ENCODE data around the gene SERPINA5.

SERPINA5 gene, protein sequence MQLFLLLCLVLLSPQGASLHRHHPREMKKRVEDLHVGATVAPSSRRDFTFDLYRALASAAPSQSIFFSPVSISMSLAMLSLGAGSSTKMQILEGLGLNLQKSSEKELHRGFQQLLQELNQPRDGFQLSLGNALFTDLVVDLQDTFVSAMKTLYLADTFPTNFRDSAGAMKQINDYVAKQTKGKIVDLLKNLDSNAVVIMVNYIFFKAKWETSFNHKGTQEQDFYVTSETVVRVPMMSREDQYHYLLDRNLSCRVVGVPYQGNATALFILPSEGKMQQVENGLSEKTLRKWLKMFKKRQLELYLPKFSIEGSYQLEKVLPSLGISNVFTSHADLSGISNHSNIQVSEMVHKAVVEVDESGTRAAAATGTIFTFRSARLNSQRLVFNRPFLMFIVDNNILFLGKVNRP

DNA sequence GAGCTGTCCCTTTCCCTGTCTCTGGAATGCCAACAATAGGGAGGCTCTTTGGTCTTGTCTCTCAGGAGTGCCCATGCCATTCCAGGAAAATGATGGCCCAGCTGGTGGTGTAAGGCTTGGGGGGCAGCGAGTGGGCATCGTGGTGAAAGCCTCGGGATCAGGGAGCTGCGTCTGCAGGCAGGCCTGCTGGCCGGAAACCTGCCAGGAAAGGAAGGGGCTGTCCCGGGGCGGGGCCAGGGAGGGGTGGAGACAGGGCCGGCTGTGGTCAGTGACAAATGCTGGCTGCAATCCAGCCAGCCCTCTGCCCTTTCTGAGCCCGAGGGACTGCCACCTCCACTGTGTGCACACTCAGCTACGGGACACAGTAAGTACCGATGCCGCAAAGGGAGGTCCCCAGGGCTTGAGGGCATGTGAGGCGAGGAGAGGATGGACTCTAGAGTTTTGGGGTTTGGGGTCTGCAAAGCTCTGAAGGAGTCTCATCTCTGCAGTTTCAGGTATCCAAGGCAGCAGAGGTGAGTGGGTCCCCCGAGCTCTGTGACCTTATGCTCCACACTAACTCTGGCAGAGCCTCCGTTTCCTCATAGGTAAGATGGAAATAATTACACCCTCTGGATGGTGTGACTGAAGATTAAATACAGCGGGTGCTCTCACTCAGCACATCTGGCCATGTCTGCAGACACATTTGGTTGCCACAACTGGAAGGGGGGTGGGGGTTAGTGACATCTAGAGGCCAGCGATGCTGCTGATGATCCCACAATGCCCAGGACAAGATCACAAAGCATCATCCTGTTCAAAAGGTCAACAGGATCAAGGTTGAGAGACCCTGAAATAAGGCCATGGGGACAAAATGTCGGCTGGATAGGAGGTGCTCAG lies at the start of gene SERPINA5:
Gene SERPINA5, plus strand, starts transcription at position 300 of the 873 bp plus-strand sequence. CDS start 5,937 bp downstream, outside the sequence.
- Histone ChIP-seq H3K27ac (no peak within 1 kb of the TSS), H3K4me1 (ENCODE audit: control insufficient read depth in 1 of 2, insufficient read depth in 1 of 2, low read depth in 1 of 2, low read length in 1 of 2) (no peaks in the 10 kb centered on the region)

DNA sequence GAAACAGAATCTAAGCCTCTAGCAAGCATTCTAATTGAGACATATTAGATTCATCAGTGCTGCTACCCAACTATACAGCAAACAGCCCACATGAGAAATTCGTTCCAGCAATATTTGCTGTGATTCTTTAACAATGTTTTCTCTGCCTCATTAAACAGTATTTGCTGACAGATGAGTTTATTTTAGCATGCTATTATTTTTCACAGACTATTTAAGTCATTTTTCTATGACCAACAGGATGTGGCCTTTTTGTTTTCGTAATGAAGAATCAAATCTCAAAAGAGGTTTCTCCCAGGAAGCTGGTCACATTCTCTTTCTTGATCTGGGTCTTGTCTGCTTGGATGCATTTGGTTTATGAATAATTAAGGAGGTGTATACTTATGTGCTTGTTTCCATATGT lies 48.8 kb upstream of the SERPINA5 start:
- H3K36me3 ChIP-seq = no peaks in the 10 kb centered on the region
- no peak overlapping the region for H3K27ac ChIP-seq
- H3K4me1 ChIP-seq (ENCODE audit: control insufficient read depth in 1 of 2, insufficient read depth in 1 of 2, low read depth in 1 of 2, low read length in 1 of 2) = no peaks in the 10 kb centered on the region
- H3K9me3 ChIP-seq = no peaks in the 10 kb centered on the region
- TF ChIP-seq, protein P1, sequence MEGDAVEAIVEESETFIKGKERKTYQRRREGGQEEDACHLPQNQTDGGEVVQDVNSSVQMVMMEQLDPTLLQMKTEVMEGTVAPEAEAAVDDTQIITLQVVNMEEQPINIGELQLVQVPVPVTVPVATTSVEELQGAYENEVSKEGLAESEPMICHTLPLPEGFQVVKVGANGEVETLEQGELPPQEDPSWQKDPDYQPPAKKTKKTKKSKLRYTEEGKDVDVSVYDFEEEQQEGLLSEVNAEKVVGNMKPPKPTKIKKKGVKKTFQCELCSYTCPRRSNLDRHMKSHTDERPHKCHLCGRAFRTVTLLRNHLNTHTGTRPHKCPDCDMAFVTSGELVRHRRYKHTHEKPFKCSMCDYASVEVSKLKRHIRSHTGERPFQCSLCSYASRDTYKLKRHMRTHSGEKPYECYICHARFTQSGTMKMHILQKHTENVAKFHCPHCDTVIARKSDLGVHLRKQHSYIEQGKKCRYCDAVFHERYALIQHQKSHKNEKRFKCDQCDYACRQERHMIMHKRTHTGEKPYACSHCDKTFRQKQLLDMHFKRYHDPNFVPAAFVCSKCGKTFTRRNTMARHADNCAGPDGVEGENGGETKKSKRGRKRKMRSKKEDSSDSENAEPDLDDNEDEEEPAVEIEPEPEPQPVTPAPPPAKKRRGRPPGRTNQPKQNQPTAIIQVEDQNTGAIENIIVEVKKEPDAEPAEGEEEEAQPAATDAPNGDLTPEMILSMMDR (IDR thresholded peaks at IDR 0.05) = no peak
- no peaks in the 10 kb centered on the region for H3K27me3 ChIP-seq
- no peak overlapping the region for H3K4me3 ChIP-seq (ENCODE audit: low read depth in 1 of 2, low read length in 1 of 2)

More for the DNA sequence above, at the start of gene SERPINA5:
- TF ChIP-seq, protein P1 (IDR thresholded peaks at IDR 0.05) = no peak
- no peaks in the 10 kb centered on the region for H3K9me3 ChIP-seq
- no peaks in the 10 kb centered on the region for H3K36me3 ChIP-seq
- peaks cover 12% of the 10 kb centered on the region for H3K27me3 ChIP-seq
- no peak within 1 kb of the TSS for H3K4me3 ChIP-seq (ENCODE audit: low read depth in 1 of 2, low read length in 1 of 2)

DNA sequence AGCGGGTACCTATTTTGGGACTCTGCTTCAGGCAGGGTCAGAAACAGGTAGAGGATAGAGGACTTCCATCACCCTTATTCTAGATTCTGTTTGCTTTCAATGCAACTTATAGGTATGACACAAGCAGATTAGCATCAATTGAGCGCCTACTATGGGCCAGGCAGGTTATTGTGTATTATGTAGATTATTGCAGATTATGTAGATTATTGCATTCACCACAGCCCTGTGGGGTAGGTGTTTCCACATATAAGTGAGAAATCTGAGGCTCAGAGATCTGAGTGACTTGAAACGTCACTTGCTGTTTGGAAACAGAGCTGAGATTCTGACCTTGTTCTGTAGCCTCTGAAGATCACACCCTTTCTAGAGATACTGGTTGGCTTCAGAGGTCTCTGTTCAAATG lies 45.7 kb upstream of the SERPINA5 start:
- H3K9me3 ChIP-seq = no peaks in the 10 kb centered on the region
- H3K36me3 ChIP-seq = no peaks in the 10 kb centered on the region
- no peak overlapping the region for H3K27ac ChIP-seq
- H3K4me3 ChIP-seq (ENCODE audit: low read depth in 1 of 2, low read length in 1 of 2) = no peak overlapping the region
- TF ChIP-seq, protein P1 (IDR thresholded peaks at IDR 0.05) = no peak
- H3K4me1 ChIP-seq (ENCODE audit: control insufficient read depth in 1 of 2, insufficient read depth in 1 of 2, low read depth in 1 of 2, low read length in 1 of 2) = no peaks in the 10 kb centered on the region
- peaks cover 7% of the 10 kb centered on the region for H3K27me3 ChIP-seq

DNA sequence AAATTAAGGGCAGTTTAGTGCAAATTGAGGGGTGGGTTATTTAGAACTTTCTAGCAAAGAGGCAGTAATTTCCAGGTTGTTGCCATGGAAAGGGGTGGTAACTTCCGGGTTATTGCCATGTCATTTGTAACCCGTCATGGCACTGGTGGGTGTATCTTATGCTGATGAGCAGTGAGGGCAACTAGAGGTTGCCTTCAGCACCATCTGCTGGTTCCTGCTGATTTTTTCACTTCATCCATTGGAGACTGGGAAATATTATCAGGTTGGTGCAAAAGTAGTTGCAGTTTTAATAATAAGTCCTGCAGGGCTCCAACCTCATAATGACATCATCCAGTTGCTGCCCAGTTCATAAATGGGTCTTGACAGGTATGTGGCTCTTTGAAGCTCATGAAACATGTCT lies 44.4 kb upstream of the SERPINA5 start:
- no peak overlapping the region for H3K27ac ChIP-seq
- H3K4me1 ChIP-seq (ENCODE audit: control insufficient read depth in 1 of 2, insufficient read depth in 1 of 2, low read depth in 1 of 2, low read length in 1 of 2) = no peaks in the 10 kb centered on the region
- H3K4me3 ChIP-seq (ENCODE audit: low read depth in 1 of 2, low read length in 1 of 2) = no peak overlapping the region
- TF ChIP-seq, protein P1 (IDR thresholded peaks at IDR 0.05) = no peak
- no peaks in the 10 kb centered on the region for H3K36me3 ChIP-seq
- H3K9me3 ChIP-seq = no peaks in the 10 kb centered on the region
- peaks cover 7% of the 10 kb centered on the region for H3K27me3 ChIP-seq

DNA sequence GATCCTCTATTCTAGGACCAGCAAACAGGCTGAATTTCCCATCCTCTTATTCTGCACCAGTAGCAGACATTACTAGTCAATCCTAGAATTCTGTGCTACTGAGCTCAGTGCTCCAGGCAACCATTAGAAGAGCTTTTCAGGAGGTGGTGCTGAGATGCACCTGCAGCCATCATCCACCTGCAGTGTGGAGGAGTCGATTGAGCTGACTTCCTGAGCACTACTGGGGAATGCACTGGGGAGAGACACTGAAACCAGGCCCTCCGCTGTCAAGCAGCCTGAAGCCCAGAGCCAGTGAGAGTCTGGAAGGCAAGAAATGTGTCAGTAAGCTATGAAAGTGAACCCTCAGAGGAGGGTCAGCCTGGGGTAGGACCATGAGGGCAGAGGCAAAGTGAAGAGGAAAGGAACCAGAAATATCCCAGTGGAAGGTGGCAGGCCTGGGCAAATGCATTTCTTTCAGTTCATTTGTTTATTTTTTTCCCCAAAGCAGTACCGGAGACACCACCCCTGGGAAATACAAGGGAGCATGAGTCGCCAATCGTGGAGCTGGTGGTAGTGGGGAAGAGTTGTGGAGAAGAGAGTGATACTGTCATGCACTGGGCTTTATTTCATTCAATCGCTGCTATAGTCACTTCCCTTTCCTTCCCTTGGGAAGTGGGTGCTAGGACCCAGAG lies 43.0 kb upstream of the SERPINA5 start:
- no peak overlapping the region for H3K4me3 ChIP-seq (ENCODE audit: low read depth in 1 of 2, low read length in 1 of 2)
- H3K27me3 ChIP-seq = peaks cover 7% of the 10 kb centered on the region
- no peaks in the 10 kb centered on the region for H3K4me1 ChIP-seq (ENCODE audit: control insufficient read depth in 1 of 2, insufficient read depth in 1 of 2, low read depth in 1 of 2, low read length in 1 of 2)
- TF ChIP-seq, protein P1 (IDR thresholded peaks at IDR 0.05) = no peak
- no peak overlapping the region for H3K27ac ChIP-seq
- no peaks in the 10 kb centered on the region for H3K9me3 ChIP-seq
- H3K36me3 ChIP-seq = no peaks in the 10 kb centered on the region

Measured in neutrophil (primary cell).